Activated naive CD4-positive, alpha-beta T cell treated with anti-CD3 and anti-CD28 coated beads, Interleukin-2, amount 50 U/mL, for 16 hours (primary cell): ENCODE measurements around the gene PBX3.

ENCODE experiments used
- DNase-seq: peaks from one replicate; pipeline ENCODE4 v3.0.0-alpha.2; 2020

Gene PBX3

GRCh38 chr9:125911861-125912644 lies 164.9 kb downstream of the PBX3 start:
- no peak for DNase-seq

GRCh38 chr9:125912667-125913066 lies 165.5 kb downstream of the PBX3 start:
- DNase-seq = no peak

- no peak for DNase-seq
Observed at GRCh38 chr9:125913551-125913950, 166.4 kb downstream of the PBX3 start.

- DNase-seq = no peak
Observed at GRCh38 chr9:125914411-125914810, 167.2 kb downstream of the PBX3 start.

- DNase-seq = no peak
Observed at GRCh38 chr9:125915606-125916005, 168.4 kb downstream of the PBX3 start.

- DNase-seq = no peak
Observed at GRCh38 chr9:125919565-125919964, 172.4 kb downstream of the PBX3 start.

- no peak for DNase-seq
Observed at GRCh38 chr9:125920402-125920801, 173.2 kb downstream of the PBX3 start.

GRCh38 chr9:125922854-125923253 lies 175.7 kb downstream of the PBX3 start:
- no peak for DNase-seq

GRCh38 chr9:125924351-125924750 lies 177.2 kb downstream of the PBX3 start:
- no peak for DNase-seq

- DNase-seq = no peak
Observed at GRCh38 chr9:125926936-125927335, 179.8 kb downstream of the PBX3 start.

- DNase-seq = no peak
Observed at GRCh38 chr9:125929846-125930245, 182.7 kb downstream of the PBX3 start.

GRCh38 chr9:125931211-125931610 lies 184.0 kb downstream of the PBX3 start:
- DNase-seq = no peak

- no peak for DNase-seq
Observed at GRCh38 chr9:125932012-125932411, 184.8 kb downstream of the PBX3 start.

- no peak for DNase-seq
Observed at GRCh38 chr9:125932746-125933455, 185.7 kb downstream of the PBX3 start.

- no peak for DNase-seq
Observed at GRCh38 chr9:125942125-125942524, 195.0 kb downstream of the PBX3 start.

- no peak for DNase-seq
Observed at GRCh38 chr9:125943831-125944230, 196.7 kb downstream of the PBX3 start.

- DNase-seq = no peak
Observed at GRCh38 chr9:125946397-125946796, 199.2 kb downstream of the PBX3 start.

- DNase-seq = no peak
Observed at GRCh38 chr9:125948887-125949596, 201.9 kb downstream of the PBX3 start.

- DNase-seq = no peak
Observed at GRCh38 chr9:125949703-125950460, 202.7 kb downstream of the PBX3 start.

GRCh38 chr9:125950880-125951471 lies 203.8 kb downstream of the PBX3 start:
- no peak for DNase-seq

GRCh38 chr9:125953314-125954019 lies 206.3 kb downstream of the PBX3 start:
- no peak for DNase-seq

- no peak for DNase-seq
Observed at GRCh38 chr9:125956102-125956501, 208.9 kb downstream of the PBX3 start.
